Esophagus squamous epithelium (tissue), 4 donors: ENCODE measurements around the gene TMEM255B.

ENCODE experiments used
- CTCF ChIP-seq, 6 experiments: fragments of 450-650 bp in 4 of 6; fragments of 200-600 bp in 2 of 6; sonication (generic) in 2 of 6; IDR thresholded peaks; one replicate each; pipeline ENCODE4 v1.5.1; 2016 to 2019; ENCODE audit warnings: antibody characterized with exemption in 6 of 6, mild to moderate bottlenecking in 4 of 6, moderate library complexity in 4 of 6
- POLR2A ChIP-seq, 4 donors: fragments of 450-650 bp; IDR thresholded peaks; one replicate each; pipeline ENCODE4 v1.6.1; 2017; ENCODE audit warnings: antibody characterized with exemption in 4 of 4, mild to moderate bottlenecking in 4 of 4, moderate library complexity in 3 of 4

GRCh38 chr13:113816254-113816929 is 57.4 kb downstream of the TMEM255B start:
- no peak for TF ChIP-seq POLR2A (IDR thresholded peaks at IDR 0.05)
- no peak for TF ChIP-seq CTCF (IDR thresholded peaks at IDR 0.05)
